Measurements from ENCODE around the gene GRAMD1C.
"Not testable (repeated sequence)": the region's sequence is repeated elsewhere in the genome, so short reads cannot be mapped to it uniquely, and the experiment has no call there.

The GRAMD1C gene

GRCh38 chr3:113838631-113839209, at the start of gene GRAMD1C:
TSS of gene GRAMD1C (plus strand) at chr3:113838788. CDS start at chr3:113838910, 122 bp downstream.
- DNase-seq (ENCODE audit: low read depth), result peak; percentile 73

GRCh38 chr3:113791381-113791780, 47.2 kb upstream of the GRAMD1C start:
- no peak for DNase-seq (ENCODE audit: low read depth)

GRCh38 chr3:113794526-113794925, 44.1 kb upstream of the GRAMD1C start:
- DNase-seq (ENCODE audit: low read depth), result no peak

- DNase-seq (ENCODE audit: low read depth), result no peak
Observed at GRCh38 chr3:113795693-113796092, 42.9 kb upstream of the GRAMD1C start.

GRCh38 chr3:113802795-113803455, 35.7 kb upstream of the GRAMD1C start:
- DNase-seq (ENCODE audit: low read depth), result no peak

- DNase-seq (ENCODE audit: low read depth), result no peak
Observed at GRCh38 chr3:113804661-113805060, 33.9 kb upstream of the GRAMD1C start.

GRCh38 chr3:113805249-113805648, 33.3 kb upstream of the GRAMD1C start:
- no peak for DNase-seq (ENCODE audit: low read depth)

GRCh38 chr3:113812854-113813253, 25.7 kb upstream of the GRAMD1C start:
- no peak for DNase-seq (ENCODE audit: low read depth)

GRCh38 chr3:113819866-113820265, 18.7 kb upstream of the GRAMD1C start:
- no peak for DNase-seq (ENCODE audit: low read depth)

GRCh38 chr3:113825090-113825489, 13.5 kb upstream of the GRAMD1C start:
- no peak for DNase-seq (ENCODE audit: low read depth)

- no peak for DNase-seq (ENCODE audit: low read depth)
Observed at GRCh38 chr3:113828600-113828999, 10.0 kb upstream of the GRAMD1C start.

GRCh38 chr3:113829576-113830354, 8.8 kb upstream of the GRAMD1C start:
- no peak for DNase-seq (ENCODE audit: low read depth)

- DNase-seq (ENCODE audit: low read depth), result no peak
Observed at GRCh38 chr3:113831103-113831355, 7.6 kb upstream of the GRAMD1C start.

GRCh38 chr3:113832477-113833164, 6.0 kb upstream of the GRAMD1C start:
- DNase-seq (ENCODE audit: low read depth), result no peak

GRCh38 chr3:113834983-113835382, 3.6 kb upstream of the GRAMD1C start:
- no peak for DNase-seq (ENCODE audit: low read depth)

GRCh38 chr3:113839551-113839950, 963 bp downstream of the GRAMD1C start:
- no peak for DNase-seq (ENCODE audit: low read depth)

- DNase-seq (ENCODE audit: low read depth), result no peak
Observed at GRCh38 chr3:113844622-113845222, 6.1 kb downstream of the GRAMD1C start.

- DNase-seq (ENCODE audit: low read depth), result no peak
Observed at GRCh38 chr3:113847247-113847646, 8.7 kb downstream of the GRAMD1C start.

GRCh38 chr3:113847664-113848461, 9.3 kb downstream of the GRAMD1C start:
- DNase-seq (ENCODE audit: low read depth), result no peak

- DNase-seq (ENCODE audit: low read depth), result not testable (repeated sequence)
Observed at GRCh38 chr3:113849071-113849470, 10.5 kb downstream of the GRAMD1C start.

GRCh38 chr3:113849841-113850240, 11.3 kb downstream of the GRAMD1C start:
- DNase-seq (ENCODE audit: low read depth), result not testable (repeated sequence)

- not testable (repeated sequence) for DNase-seq (ENCODE audit: low read depth)
Observed at GRCh38 chr3:113850391-113850790, 11.8 kb downstream of the GRAMD1C start.
